ENCODE data around the gene PRKCZ. TPM values are rescaled to one million over a fixed set of nuclear protein-coding genes. Genes with fewer than 3 reads are reported as not detected.

The PRKCZ gene
- polyA plus RNA-seq, 1 donor = 7.8 TPM

DNA sequence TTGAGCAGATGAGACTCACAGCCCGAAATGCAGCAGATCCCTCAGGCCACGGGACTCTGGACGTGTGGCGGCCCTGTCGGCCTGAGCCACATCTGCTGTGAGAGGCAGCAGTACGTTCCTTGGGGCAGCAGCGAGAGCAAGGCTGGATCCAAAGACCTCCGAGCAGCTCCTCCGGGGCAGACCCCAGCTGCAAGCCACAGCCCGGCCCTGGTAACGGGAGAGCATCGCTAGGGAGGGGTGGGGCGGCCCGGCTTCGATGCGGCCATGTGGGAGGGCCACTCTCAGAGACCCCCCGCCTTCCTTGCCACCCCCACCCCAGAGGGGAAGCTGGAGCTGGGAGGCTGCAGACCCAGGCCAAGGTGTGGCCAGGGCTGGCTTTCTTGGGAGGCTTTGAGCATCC, 17.8 kb downstream of the PRKCZ start:
- no peak for DNase-seq

DNA sequence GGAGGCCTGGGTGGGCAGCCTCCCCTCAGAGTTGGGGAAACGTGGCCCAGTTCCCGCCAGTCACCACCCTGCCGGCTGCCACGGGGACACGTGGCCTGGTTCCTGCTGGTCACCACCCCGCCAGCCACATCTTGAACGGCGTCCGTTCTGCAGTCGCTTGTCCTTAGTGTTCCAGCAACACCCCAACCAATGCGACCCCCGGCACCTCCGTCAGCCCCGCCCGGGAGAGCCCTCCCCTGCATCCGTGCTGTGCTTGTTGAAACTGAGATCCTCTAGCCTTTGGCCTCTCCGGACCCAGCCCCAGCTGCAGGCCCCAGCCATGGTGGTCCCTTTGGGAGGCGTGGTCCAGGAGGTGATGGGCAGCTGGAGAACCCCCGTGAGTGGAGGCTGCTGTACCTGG, 18.7 kb downstream of the PRKCZ start:
- DNase-seq = no peak

DNA sequence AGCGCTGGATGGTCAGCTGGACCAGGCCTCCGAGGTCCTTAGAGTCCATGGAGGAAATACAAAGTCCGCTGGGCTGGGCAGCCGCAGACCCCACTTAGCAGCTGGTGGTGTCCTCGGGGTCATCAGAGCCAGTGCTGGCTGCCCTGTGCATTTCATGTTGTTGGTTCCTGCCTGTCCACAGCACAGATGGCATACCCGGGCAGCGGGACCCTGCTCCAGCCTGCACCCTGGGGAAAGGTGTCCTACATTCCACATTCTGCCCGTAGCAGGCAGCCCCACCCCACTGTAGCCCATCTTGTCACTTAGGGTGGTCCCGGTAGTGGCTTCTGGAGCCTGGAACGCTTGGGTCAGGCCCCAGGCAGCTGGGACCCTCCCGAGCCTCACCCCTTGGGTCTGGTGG, 19.8 kb downstream of the PRKCZ start:
- no peak for DNase-seq

DNA sequence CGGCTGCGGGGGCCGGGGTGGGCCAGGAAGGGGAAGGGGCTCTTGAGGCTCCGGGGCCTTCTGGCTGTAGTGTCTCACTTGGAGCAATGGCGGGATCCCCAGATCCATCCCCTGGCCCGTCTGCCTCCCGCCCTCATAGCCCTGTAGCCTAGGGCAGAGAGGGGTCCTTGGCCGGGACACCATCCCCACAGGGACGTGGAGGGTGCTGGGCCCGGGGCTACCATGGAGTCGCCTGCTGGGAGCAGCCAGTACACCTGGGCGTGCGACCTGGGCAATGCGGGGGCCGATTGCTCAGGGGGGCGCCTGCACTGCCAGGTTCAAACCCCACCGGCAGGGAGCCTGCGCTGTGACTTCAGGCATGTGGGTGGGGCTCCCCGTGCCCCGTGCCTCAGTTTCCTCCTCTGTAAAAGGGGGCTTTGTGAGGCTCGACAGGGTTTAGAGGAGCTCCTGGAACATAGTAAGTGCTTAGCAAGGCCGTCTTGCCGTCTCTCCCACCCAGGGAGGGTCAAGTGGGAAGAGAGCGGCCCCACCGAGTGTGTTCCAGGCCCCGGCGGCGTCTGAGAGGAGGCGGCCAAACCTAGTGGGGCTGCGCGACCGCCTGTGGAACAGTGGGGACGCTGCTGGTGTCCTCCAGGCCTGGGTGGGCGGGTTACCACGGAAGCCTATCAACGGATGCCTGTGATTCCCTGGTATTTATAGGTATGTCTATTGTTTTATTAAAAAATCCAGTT, 20.8 kb downstream of the PRKCZ start:
- no peak for DNase-seq

DNA sequence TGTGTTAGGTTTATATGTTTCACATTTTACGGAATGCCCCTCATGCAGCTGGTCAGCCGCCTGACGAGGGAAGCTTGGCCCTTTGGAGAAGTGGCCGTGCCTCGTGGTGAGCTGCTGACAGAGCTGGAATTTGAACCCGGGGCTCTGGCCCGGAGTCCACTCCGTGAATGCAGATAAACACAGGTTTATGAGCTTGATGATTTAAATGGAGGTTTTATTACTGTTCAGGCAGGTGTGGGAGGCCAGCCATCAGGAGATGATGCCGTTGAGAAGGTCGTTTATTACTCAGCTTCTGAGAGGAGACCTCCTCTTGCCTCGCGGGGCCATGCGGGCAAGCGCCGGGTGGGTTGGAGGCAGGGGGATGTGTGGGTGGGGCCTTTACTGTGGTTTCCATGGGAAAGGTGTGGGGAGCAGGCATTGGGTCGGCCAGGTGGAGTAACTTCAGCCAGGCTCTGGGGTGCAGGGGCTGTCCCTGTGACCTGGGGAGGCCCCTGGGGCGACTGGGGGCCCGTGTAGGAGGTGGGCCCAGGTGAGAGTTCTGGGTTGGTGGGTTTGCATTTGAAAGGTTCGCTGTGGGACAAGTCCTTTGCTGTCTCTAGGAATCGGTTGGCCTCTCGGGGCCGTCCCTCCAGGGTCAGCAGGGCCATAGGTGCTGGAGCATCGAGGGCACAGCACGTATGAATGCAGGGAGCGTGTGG, 22.0 kb downstream of the PRKCZ start:
- no peak for DNase-seq

DNA sequence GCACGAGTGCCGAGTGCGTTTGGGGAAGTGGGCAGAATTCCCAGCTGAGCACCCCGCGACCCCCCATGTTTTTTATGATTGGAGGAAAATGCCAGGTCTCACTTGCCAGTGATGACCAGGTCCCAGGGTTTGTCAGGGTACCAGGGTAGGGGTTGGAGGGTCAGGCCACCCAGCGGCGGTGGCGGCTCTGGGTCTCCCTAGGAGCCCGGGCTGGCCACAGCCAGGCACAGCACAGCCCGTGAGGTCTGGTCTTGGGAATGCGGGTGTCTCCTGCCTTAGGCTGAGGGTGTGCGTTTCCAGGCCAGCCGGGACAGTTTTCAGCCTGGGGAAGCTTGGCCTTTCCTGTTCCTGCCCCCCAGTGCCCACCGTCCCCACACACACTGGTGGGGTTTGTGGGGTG, 22.7 kb downstream of the PRKCZ start:
- no peak for DNase-seq

DNA sequence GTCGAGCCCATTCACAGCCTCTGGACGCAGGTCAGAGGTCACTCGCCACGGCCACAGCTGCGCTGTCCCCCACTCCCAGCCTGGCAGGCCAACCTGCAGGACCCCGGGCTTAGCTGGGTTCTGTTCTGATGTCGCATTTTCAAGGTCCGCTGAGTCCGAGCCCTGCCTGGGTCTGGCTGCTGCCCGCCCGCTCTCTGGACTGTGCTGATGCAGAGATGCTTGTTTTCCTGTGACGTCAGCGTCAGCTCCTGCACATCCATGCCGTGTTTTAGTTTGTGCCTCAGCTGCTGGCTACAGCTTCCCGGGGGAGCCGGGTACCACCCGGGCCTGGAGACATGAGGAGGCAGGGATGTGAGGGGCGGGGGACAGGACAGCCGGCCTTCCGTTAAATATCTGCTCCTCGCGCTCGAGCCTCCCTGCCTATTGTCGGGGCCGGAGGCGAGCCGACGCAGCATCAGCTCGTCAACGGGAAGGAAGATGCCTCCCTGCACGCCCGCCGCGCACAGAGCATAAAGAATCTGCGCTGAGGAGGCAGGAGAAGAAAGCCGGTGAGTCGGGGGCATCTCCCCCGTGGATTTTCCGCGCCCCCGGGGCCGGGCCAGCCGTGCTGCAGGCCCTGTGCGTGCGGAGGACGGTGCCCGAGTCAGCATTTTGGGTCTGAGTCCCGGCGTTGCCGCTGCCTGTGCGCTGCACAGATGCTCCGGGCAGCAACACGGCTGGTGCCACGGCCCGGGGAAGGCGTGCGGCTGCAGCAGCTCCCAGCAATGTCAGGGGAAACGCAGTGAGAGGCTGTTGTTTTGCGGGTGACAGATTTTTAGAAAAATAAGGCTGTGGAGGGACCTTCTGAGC, 23.4 kb downstream of the PRKCZ start:
- peak; percentile 72 for DNase-seq

DNA sequence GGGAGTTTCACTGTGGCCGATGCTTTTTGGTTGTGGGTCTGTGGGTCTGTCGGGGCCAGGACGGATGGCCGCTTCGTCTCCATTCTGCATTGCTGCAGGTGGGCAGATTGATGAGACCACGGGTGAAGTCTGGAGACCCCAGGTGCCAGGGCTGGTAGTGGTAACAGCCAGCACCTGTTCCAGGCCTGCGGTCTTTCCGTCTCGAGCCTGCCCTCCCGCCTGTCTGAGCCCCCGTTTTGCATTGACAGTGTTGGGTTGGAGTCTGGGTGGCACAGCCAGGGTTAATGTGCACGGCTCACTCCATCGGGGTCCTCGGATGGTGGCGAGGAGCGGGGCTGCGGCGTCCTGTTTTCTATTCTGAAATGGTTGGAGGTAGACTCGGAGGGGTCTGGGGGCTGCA, 24.2 kb downstream of the PRKCZ start:
- no peak for DNase-seq

DNA sequence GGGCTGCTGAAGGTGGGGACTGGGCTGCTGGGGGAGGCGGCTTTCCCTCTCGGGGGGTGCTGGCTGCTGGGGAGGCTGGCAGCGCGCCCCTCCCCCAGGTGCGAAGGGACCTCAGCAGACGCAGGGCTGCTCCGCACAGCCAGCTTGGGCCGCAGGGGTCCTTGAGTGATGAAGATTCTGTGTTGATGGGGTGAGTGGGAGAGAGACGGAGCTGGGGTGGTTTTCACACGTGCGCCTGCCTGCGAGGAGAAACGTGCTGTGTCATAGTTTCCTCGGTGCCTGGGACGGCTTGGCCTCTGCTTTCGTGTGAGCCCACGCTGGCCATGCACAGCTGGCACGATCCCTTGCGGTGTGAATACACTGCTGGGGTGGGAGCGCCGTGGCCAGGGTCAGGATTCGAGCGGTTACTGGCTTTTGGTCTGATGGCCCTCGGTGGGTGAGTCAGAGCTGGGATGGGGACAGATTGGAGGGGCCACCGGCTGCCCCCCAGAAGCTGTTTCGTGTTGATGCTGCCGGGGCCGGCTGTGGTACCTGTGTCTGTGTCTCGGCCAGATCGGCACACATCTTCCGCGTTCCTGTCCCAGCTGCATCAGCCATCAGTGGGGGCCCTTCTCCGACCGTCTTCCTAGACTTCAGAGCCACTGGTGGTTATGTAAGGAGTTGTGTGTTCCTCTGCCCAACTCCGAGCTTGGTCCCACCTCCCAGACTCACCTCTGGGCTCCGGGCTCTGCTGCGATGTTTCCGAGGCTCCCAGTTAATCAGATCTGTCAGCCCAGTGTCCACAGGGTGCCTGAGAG, 24.9 kb downstream of the PRKCZ start:
- no peak for DNase-seq

DNA sequence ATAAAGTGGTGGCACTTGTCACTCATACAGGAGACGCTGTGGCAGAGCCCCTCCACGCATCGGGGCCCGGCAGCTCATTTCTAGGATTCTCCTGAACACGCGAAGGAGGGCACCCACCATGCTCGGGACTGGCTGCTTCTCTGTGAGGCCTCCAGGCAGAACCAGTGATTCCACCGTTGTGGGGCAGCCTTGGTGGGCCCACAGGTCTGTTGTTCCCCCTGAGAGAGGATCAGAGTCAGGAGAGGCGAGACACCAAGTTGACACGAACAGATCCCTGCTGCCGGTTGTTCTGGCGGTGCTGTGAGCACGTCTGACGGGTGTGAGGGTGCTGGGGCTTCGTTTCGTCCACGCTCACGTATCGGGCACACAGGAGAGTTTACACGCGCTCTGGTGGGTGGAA, 26.6 kb downstream of the PRKCZ start:
- no peak for DNase-seq

DNA sequence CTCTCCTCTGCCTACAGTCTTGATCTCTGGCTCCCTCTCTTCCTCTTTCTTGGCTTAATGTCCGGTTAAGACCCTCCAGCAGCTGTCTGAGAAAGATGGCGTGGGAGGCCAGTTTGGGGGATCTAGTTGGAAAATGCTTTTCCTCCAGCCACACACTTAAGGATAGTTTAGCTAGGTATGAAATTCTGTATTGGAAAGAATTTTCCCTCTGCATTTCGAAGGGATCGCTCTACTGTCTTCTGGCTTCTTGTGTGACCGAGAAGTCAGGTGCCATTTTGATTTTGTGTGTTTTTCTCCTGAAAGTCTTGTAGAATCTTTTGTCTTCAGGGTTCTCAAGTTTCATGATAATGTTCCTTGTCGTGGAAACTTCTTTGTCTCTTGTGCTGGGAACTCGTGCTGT, 28.0 kb downstream of the PRKCZ start:
- DNase-seq = no peak

DNA sequence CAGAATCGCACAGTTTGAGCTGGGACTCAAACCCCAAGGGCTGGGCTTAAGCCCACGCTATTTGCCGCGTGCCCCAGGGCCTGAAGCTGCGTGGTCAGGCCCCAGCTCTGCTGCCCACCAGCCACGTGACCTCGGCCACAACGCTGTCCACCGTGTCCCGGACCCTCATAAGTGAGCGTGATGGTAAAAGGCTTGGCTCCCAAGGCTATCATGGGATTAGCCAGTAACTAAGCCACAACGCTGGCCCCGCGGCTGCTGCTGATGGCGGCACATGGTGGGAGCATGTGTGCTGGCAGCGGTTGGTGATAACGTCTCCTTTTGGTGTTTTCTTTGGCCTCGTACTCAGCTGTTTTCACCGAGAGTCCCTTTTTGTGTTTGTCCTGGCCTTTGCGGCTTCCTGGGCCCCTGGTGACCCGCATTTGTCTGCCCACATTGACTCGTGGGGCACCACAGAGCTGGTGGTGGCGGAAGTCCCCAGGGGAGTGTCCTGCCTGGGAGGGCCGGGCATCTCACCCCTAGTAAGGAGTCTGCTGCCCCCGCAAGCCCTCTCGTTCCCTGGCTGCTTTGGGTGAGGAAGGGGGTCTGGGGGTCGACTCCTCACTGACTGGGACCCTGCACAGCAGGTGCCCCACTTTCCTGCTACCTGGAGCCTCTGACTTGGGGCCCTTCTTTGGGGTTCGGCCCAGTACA, 29.3 kb downstream of the PRKCZ start:
- no peak for DNase-seq

DNA sequence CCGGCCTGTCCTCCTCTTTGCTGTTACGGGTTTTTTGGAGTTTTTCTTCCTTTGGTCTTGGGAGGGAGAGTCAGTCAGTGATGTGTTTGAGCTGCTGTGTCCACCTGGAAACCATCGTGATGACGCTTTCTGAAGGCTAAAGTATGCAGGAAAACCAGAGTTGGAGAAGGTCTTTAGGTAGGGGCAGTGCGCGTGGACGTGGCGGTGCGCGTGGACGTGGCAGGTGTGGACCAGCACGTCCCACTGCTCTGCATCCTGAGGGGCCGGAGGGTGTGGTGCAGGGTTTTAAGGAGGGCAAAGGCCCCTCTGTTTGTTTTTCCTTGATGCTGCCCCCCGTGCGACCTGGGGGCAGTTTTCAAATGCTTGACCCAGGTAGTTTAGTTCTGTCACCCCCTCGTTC, 29.9 kb downstream of the PRKCZ start:
- DNase-seq = no peak

DNA sequence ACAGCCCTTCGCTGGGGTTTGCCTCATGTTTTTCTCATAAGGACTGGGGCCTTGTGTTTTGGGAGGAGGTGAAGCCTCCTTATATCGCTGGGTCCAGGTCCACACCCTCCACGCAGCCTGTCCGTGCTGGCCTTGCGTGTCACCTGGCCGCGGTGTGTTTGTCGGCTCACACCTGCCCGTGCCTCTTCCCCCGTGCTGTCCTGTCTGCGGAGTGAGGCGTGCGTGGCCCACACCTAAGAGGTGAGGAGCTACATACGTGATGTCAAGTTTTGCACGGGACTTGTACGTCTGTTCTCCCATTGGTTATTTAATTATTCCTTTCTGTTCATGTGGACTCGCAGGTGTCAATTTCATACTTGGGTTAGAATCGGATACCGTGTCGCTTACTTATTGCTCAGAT, 30.7 kb downstream of the PRKCZ start:
- no peak for DNase-seq

DNA sequence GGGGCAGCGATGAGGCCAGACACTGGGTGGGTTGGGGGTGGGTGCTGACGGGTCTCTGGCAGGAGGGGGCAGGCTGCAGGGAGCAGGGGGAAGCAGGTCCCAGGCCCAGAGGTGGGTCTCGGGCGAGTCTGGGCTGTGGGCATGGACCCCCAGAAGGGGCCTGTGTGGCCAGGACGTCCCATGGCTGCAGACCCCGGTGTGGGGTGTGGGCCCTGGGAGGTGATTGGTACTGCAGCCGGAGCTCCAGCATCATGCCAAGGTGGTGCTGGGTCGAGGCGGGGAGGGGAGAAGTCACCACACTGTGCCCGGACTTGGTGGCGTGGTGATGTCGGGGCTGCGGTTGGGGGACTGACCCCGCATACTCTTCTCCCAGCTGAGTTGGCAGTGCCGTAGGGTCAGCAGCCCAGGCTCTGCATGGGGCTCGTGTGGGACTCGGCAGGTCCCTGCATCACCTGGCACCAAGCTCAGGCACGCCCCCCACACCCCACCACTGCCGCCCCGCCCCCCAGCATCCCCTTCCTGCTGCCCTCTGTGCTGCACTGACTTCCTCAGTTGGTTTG, 31.2 kb downstream of the PRKCZ start:
- no peak for DNase-seq

DNA sequence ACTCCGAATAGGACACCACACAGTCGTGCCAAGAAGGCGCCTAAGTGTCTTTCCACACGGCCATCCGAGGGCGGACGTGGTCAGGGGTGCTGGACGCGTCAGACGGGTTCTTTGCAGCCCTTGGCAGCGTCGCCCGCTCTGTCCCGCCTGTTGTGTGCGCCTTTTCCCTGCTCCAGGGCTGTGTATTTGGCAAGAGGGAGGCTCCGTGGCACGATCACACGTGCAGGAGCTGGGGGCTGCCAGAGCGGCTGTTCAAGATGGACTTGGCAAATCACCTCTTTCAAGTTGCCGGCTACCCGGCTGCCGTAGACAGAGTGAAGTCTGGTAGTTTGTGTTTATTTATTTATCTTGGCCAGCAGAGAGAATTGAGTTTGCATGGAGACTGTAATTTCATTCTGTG, 31.9 kb downstream of the PRKCZ start:
- no peak for DNase-seq

DNA sequence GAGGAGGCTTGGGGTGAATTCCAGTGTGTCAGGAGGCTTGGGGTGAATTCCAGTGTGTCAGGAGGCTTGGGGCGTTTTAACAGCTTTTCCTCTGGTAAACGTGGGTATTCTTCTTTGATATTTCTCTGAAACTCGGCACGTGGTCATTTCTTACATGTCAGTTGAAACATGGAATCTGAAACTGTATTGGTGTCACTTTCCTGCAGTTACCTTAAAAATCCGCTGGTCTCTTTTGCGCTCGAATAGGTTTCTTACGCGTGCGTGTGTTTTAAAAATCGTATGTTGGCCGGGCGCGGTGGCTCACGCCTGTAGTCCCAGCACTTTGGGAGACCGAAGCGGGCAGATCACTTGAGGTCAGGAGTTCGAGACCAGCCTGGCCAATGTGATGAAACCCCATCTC, 33.5 kb downstream of the PRKCZ start:
- DNase-seq = no peak

DNA sequence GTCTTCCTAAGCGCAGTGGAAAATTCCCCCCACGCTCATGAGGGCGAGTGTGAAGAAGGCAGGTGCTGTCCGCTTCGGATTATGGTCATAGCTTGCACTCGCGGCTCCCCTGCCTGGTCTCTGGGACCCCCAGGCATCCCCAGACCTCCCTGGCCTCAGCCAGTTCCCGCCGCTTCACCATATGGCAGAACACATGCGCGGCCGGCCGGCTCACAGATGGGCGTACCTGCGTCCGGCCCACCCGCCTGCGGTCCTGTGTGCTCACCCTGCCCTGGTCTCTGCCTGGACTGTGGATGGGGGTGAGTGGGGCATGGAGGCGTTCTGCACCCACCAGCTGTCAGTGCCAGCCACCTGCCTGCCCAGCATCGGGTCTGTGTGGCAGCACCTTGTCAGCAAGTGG, 34.1 kb downstream of the PRKCZ start:
- DNase-seq = no peak

DNA sequence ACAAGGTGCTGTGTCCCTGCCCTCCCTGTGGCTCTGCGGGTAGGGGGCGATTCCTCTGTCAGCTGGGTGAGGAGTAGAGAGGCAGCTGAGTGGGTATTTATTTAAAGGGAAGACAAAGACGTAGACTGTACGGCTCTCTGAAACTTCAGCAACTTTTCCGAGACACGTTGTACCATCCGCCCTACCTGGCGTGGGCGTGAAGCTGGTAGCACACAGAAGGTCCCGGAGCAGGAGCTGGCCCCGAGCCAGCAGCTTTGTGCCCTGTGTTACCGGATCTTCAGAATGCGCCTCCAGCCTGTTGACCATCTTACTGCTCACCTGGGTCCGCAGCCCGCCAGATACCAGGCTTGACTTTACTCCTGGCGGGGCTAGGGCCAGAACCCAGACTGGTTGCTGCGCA, 34.9 kb downstream of the PRKCZ start:
- no peak for DNase-seq

DNA sequence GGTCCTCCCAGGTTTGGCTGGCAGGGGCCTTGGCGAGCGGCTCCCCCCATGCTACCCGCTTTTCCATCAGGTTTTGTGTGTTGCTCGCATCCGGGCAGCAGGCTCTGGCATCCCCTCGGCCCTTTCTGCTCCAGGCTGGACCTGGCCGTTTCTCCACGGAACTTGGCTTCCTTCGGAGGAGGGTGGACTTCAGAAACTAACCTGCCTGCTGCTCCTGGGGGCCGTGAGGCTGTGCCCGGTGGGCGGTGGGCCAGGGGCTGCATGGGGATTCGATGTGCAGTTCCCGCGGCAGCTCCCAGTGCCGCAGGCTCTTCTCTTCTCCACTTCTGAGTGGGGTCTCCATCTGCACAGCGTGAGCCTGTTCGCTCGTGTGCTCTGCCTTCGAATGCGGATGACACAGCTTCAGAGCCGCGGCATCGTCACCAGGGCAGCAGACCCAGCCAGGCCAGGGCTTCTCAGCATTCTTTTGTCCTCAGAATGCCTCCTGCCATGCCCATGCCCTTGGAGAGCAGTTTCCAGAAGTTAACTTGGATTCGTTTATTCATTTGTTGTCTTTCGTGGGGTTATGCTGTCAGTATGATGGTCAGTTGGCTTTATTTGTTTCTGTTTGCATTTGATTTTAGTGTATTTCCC, 36.4 kb downstream of the PRKCZ start:
- DNase-seq = no peak

DNA sequence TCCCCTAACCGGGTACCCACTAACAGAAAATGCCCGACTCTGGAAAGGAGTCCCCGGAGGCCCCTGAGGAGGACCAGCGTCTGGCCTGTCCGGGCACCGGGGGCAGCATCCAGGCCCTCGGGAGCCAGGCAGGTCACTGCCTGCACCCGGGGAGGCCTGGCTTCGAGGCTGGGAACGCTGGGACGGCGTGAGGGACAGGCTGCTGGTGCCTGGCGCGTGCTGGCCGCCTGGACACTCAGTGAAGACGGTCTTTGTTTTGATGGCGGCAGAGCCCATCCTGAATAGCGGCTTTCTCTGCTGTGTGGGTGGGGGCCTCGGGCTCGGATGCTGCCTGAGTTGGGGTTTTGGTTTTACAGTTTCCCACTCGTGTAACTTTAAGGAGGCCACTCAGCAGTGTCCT, 37.6 kb downstream of the PRKCZ start:
- DNase-seq = no peak

Data from hindlimb muscle (tissue), 1 donor.